ENCODE data around the gene FAF1.

Gene FAF1

DNA sequence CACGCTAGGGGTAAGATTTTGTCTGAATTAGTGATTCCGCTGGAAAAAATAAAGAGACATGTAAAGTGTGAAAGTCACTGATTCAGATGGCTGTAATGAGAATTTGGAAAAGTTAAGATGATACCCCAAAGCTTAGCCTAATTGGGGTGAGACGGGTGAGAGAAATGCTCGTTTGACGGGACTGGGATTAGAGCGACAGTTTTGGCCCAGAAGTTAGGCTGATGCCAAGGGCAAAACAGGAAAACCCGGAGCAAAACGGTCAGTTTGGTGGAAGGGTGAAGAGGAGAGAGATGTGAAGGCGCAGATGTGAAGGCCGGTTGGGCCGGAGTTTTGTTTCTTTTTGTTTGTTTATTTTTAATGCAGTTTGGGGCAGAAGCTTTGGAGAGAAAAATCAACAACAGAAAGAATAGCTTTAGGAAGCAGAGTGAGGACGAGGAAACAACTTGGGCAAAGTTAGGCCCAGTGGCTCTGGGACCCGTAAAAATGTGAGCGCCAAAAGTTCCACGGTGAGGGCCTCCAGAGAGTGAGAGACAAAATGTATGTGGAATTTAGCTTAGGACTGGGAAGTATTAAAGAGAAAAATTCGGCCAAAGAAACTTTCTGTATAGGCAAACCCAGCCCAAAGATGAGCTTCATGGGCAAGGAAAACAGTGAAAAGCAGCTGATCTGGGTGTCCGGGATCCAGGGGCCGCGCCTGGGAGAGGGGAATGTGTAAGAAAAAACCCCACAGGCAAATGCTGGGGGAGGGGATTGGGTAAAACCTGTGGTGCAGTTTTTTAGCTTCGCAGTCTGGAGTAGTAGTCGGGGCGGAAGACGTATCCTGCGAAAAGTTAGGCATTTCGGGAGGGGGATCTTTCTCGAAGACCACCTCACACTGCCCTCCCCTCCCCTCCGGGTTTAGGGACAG, 538.0 kb downstream of the FAF1 start:
- no peak for DNase-seq

DNA sequence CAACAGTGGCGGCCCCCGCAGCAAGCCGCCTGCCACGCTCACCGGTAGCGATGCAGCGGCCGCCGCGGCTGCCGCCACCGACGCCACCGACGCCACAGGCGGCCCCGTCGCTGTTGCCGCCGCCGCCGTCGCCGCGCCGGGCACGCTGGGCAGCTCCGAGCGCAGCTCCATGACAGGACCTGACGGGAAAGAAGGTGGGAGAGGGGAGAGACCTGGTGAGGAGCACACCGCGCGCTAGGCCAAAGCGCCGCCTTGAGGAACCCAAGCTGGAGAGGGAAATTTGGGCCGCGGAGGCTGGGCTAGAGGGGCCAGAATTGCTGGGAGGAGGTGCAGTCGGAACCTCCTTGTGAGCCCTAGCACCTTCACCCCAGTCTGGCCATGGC, 538.7 kb downstream of the FAF1 start:
- no peak for DNase-seq

DNA sequence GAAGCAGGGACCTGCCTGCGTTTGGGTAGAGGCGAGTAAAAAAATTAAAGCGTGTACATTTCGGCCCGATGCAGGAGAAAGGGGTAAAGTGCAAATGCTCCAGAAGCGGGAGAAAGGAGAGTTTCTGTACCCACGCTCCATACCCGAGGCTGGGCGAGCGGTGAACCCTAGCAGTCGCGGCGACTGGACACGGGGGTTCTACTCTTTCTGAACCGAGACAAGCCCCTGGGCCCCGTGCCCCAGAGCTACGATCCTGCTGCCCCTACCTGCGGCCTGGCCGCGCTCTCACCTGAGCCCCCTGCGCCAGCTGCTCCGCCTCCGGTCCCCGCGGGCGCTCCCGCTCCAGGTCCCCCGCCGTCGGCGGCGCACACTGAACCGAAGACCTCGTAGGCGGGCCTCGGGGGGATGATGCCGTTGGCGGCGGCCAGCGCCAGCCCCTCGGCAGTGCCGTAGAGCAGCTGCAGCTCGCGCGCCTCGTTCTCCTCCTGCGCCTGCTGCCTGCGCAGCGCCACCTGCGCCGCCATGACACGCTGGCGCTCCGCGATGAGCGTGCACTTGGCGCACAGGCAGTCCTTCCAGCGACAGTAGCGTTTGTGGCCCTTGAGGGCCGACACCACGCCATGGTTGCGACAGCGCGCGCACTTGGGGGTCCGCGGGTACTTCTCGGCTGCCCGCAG, 539.2 kb downstream of the FAF1 start:
- DNase-seq = no peak

DNA sequence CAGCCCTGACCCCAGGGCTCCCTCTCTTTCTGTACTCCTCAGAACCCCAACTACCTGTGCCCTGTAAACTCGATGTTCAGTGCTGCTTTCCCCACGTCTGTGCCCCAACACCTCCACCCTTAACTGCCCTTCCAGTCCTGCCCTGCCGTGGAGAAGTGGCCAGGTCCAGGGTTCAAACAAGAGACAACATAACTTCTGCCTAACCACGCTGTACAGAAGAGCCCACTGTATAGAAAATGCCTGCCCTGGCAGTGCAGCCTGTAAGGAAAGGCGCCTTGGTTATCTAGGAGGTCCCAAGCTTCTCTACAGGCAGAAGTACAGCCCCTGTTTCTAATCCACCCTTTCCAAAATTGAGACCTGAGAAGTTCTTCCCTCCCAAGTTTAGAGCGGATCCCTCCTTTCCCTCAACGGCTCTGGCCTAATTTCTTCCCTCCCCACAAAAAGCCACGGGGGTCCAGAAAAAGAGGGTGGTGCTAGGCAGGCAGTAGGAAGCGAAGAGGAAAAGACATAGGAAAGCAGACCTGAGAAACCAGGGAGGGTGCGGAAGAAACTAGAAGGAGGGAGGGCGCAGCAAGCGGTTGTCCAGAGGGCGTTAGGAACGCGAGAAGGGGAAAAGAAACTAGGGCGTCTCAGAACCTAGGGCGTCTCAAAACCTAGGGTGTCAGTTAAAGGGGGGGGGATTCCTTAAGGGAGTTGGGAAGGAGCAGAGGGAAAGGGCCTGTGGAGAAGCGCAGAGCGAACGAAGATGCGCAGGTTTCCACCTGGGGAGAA, 540.0 kb downstream of the FAF1 start:
- DNase-seq = no peak

DNA sequence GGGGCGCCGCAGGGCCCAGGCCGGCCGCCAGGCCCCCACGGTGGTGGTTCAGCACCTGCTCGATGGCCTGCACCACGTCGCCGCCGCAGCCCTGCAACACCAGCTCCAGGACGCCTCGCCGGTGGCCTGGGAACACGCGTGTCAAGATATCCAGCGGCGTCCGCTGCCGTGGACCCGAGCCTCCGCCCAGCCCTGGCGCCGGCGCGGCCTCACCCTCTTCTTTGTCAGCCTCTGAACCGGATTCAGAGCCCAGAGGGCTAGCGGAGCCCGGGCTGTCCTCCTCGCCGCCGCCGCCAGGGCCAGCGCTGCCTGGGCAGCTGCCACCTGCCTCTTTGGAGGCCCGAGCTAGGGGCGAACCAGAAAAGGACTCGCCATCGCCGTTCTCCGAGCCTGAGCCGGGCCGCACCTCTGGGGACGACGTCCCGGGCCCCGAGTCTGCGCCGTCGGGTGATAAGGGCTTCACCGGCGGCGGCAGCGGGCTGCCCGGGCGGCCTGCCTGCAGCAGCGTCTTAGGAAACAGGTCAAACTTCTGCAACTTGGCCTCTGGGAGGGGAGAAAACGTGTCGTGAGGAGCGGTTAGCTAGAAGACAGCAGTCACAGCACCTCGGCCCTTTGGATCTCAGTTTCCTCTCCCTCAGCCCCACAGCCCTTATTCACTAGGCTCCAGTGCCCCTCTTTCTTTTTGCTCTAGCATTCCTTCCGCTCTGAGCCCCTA, 540.7 kb downstream of the FAF1 start:
- DNase-seq = no peak

DNA sequence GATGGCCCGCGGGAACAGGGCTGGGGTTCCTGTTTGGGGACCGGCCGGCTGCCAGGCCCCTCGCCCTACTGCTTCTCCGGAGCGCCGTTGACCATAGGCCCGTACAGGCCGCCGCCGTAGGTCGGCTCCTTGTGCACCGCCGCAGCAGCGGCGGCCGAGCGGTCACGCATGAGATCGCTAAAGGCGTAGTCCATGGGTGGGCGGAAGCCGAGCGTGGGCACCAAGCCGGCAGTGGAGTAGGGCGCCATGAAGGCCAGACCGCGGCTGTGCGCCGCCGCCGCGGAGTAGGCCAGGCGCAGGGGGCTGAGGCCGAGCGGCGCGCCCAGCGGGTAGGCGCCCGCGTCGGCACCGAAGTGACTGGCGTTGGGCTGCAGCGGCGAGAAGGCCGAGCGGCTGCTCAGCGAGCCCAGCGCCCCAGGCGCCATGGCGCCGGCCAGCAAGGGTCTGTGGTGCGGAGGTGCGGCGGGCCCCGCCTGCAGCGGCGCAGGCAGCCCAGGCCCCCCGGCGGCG, 541.4 kb downstream of the FAF1 start:
- no peak for DNase-seq

DNA sequence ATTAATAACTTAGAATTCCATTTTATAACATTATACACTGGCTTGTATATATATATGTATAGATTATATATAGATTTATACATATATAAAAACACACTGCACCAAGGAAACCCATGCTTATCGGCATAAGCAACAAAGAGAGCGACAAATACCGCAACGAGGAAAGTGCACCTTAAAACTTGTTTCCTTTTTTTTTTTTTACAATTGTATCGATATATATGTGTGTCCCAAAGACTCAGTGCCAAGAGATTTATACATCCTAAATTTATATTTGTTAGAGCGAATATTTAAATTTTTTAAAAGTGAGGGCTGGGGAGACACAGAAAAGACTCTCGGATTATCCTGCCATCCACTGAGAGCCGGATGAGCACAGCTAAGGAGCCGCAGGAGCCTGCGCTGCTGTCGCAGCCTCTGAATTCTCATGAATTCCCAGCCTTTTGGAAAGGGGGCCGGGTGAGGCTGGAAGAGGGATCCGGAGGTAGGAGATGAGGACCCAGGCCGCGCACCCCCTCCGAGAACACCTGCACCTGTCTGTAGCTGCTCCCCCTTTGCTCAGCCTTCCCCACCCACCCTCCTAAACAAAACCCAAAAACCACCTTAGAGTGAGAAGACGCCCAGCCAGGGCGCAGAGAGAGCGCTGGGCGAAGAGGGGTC, 542.0 kb downstream of the FAF1 start:
- DNase-seq = no peak

DNA sequence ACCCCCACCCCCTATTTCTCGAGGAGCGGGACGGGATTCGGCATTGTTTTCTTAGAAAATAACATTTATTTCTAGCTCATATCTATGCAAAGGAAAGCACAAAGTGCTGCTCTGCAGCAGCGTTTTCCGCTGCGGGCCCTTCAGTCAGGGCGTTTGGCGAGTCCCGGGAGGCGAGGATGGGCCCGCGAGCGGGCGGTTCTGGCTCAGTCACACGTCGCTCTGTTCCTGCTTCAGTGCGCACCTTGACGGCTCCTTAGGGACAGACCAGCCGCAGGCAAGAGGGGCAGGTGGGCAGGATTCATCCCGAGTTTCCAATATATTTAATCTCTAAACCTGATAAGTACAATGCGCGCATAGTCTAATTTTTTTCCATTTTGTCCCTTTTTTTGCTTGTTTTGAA, 542.6 kb downstream of the FAF1 start:
- DNase-seq = no peak

DNA sequence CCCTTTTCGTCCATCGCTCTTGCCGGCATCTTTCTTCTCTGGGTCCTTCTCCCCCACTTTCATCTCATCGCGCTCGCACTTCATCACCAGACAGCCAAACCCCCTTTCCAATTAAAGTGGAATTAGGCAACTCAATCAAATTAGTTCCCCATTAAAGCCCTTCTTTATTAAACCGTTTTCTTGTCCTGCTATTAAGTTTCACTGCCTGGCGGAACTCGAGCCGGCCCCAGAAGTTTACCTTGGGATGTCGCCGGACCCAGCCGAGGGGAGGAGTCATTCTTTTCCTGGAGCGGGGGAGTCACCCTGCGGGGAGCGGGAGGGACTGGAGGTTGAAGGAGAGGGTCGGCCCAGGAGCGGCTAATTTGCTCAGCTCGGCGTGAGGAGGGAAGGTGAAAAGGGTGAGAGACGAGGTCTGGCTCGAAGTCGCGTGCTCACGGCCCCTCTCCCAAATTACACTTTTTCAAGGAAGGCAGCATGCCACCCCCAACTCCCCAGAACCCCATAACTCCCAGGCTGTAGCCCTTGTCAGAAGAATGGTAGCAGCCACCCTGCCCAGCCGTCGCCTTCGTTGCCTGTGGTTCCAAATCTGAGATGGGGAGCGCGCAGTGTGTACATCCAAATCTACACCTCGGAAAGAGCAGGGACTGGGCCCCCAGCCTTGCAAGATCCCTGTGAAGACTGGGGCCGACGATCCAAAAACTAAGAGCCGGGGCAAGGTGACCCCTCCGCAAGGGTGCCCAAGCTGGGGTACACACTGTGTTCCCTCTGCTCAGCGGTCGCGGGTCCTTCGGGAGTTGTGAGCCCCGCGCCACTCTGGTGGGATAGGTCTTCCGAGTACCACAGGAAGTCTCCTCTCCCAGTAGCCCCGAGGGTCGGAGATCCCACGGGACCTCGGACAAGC, 543.3 kb downstream of the FAF1 start:
- DNase-seq = no peak

DNA sequence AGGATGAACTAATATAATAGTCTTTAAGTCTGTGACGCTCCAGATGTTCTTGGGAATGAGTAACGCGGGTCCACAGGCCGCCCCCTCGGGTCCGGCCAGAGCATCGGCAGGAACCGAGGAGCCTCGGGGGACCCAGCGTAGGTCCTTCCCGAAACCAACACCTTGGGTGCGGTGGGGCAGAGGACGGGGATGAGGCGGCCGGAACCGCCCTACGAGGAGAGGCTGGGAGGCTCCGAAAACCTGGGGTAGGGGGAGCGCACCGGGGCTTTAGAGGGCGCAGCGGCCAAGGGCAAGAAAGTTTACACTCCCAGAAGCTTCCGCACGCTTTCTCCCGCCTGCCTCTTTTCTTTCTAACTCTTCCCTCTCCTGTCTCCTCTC, 543.9 kb downstream of the FAF1 start:
- DNase-seq = no peak

DNA sequence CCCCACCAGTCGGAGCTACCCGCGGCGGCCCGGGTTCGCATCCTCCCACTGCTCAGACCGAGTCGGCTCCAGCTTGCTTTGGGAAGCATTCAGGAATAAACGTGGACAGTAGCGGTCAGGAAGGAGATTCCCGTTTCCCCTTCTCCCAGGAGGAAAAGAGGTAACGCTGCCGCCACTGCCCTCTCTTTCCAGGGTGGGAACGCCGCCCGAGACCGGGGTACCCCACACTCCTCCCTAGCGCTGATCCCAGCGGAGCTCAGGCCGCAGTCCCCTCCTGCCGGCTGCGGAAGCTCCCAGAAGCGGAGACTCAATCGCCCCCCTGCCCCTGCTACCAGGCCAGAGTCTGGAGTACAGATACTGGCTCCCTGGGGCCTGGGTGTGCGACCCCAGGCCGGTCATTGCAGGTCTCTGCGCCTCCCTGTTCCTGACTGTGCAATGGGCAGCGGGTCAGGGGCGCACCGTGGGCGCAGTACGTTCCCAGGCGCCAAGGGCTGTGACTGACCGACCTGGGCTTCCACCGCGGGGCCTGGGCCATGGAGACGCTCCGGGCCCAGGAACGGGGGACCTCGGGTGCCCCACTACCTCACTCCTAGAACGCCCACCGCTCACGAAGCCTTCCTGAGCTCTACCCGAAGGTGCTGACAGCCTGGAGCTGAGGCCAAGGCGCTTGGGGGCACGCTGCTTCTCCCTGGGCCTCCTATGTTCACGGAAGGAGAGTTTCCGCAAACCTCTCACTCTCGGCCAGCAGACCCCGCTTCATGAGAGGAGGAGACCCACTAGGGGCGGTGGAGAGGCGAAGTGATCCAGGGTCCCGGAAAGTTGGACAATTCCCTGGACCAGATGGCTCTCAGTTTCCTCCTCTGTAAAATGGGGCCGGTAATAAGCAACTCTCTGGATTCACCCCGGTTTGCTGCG, 544.6 kb downstream of the FAF1 start:
- DNase-seq = no peak

DNA sequence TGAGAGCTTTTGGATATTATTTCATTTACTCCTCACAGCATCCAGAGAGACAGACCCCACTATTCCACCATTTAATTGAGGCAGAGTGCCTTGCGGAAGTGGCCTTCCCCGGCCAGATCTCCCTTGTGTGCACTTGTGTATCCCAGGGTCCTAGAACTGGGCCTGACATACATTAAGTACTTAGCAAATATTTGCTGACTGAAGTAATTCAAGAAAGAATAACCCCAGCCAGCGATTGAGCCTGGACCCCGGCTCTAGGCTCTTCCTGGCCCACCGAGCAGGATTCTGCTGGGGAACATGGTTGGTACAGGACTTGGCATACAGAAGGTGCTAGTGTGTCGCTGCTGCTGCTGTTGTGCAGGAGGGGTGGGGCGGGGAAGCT, 545.2 kb downstream of the FAF1 start:
- DNase-seq = no peak

DNA sequence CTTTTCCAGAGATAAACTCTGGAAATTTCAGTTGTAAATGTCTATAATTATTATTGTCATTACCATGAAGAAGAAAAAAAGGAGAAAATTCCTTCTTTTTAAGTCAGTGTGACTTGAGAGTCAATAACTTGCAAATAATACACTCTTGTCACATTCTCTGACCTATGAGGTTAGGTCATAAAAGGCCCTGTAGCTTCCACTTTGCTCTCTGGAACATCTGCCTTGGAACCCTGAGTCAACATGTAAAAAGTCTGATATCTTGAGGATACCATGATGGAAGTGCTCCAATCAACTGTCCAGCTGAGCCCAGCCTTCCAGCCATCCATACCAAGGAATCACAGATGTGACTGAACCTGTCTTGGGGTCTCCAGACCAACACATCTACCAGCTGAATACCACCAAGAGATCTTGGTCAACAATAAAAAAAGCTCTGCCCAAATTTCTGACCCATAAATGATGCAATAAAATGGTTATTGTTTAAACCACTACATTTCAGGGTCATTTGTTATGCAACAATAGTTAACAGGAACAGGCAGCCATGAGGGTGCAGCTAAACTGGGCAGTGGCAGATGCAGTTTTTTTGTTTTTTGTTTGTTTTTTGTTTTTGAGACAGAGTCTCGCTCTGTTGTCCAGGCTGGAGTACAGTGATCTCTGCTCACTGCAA, 547.1 kb downstream of the FAF1 start:
- no peak for DNase-seq

DNA sequence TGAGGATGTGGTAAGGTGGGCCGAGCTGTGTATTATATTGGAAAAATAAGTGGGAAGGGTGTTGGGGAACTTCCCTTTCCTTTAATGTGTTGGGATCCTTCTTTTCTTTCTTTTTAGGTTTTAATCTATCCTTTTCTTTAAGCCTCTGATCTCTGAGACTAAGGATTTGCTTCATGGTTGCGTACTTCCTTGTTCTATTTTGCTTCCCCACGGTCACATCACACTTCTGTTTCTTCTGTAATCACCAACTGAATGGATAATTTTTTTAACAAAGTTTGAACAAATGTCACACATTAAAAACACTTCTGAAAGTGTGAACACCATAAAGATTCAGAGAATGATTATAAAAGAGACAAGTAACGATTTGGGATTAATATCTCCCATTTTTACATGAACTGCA, 554.3 kb downstream of the FAF1 start:
- no peak for DNase-seq

DNA sequence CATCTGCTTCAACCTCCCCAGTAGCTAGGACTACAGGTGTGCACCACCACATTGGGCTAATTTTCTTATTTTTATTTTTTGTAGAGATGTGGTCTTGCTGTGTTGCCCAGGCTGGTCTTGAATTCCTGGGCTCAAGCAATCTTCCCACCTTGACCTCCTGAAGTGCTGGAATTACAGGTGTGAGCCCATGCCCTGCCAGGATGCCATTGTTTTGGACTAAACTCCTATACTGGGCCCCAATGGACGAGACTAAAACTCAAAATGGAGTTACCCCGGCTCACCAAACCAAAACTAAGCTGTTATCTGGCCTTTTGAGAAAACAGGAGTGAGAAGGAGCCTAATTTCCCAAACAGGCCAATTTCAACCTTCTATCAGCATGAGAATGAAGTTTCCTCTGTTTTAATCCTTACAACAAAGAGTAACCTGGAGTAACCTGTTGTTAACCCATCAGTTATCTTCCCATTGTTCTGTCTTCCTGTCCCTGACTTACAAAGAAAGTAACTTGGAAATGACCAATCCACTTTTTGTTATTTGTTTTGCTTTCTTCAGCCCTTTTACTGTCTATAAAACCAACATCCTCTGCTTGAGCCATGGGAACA, 566.4 kb downstream of the FAF1 start:
- no peak for DNase-seq
